Parathyroid adenoma (tissue), 2 donors: ENCODE measurements around the gene TMEM132E.

Experiments
- H2AFZ ChIP-seq: fragments of 300-600 bp; sonication (generic); one replicate; pipeline ENCODE4 v1.7.0; 2017; ENCODE audit warnings: antibody characterized with exemption, mild to moderate bottlenecking
- H3K27ac ChIP-seq: fragments of 300-600 bp; sonication (generic); one replicate; pipeline ENCODE4 v1.7.0; 2017
- H3K27me3 ChIP-seq: fragments of 300-600 bp; sonication (generic); one replicate; pipeline ENCODE4 v1.7.0; 2017; ENCODE audit warnings: low read length; ENCODE audit not compliant: control insufficient read depth, insufficient read depth
- H3K36me3 ChIP-seq: fragments of 300-600 bp; sonication (generic); one replicate; pipeline ENCODE4 v1.7.0; 2017; ENCODE audit warnings: low read length; ENCODE audit not compliant: control insufficient read depth, insufficient read depth
- H3K4me1 ChIP-seq: fragments of 300-600 bp; sonication (generic); one replicate; pipeline ENCODE4 v1.7.0; 2017; ENCODE audit warnings: control low read depth
- H3K4me2 ChIP-seq: fragments of 300-600 bp; sonication (generic); one replicate; pipeline ENCODE4 v1.7.0; 2017; ENCODE audit warnings: low read length
- H3K4me3 ChIP-seq: fragments of 300-600 bp; sonication (generic); one replicate; pipeline ENCODE4 v1.7.0; 2017; ENCODE audit warnings: low read depth, low read length
- H3K79me2 ChIP-seq: fragments of 300-600 bp; sonication (generic); one replicate; pipeline ENCODE4 v1.7.0; 2017; ENCODE audit warnings: control low read depth
- H3K9ac ChIP-seq: fragments of 300-600 bp; sonication (generic); one replicate; pipeline ENCODE4 v1.7.0; 2017; ENCODE audit warnings: mild to moderate bottlenecking
- H3K9me3 ChIP-seq: fragments of 300-600 bp; sonication (generic); one replicate; pipeline ENCODE4 v1.7.0; 2017; ENCODE audit warnings: low read length; ENCODE audit not compliant: control insufficient read depth
- CTCF ChIP-seq: fragments of 300-600 bp; sonication (generic); IDR thresholded peaks from one replicate; pipeline ENCODE4 v1.7.0; 2017; ENCODE audit warnings: antibody characterized with exemption, mild to moderate bottlenecking
- donor health status: primary hyperparathyroidism.

Gene TMEM132E

DNA sequence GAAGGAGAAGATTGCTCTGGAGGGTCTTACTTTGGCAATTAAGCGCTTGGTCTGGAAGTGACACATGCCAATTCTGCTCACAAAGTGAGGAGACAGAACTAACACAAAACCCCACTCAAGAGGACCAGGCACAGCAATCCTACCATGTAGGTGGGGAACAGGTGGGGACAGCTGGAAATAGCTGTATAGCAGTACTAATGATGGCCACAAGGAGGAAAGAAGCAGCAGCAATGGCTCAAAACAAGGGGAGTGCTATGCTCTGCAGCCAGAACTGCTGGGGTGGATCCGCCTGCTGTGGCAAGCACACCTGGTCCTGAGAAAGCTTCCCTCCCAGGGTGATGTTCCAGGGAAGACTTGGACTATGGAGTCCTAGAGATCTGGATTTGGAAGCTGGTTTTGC lies 17.0 kb upstream of the TMEM132E start:
- no peak overlapping the region for H3K27ac ChIP-seq
- no peak overlapping the region for H3K9ac ChIP-seq
- H3K79me2 ChIP-seq = no peaks in the 10 kb centered on the region
- H3K4me3 ChIP-seq = no peak overlapping the region
- no peaks in the 10 kb centered on the region for H3K27me3 ChIP-seq
- no peaks in the 10 kb centered on the region for H3K4me1 ChIP-seq
- no peak overlapping the region for H2AFZ ChIP-seq
- H3K4me2 ChIP-seq = no peak overlapping the region
- no peaks in the 10 kb centered on the region for H3K9me3 ChIP-seq
- peak; percentile 31 for TF ChIP-seq CTCF
- no peaks in the 10 kb centered on the region for H3K36me3 ChIP-seq

GRCh38 chr17:34565713-34566112 lies 13.7 kb upstream of the TMEM132E start:
- TF ChIP-seq CTCF = no peak
- Histone ChIP-seq H3K36me3 (no peaks in the 10 kb centered on the region), H3K27ac (no peak overlapping the region), H3K9me3 (no peaks in the 10 kb centered on the region), H3K4me1 (no peaks in the 10 kb centered on the region), H3K4me3 (no peak overlapping the region), H3K9ac (no peak overlapping the region), H2AFZ (no peak overlapping the region), H3K4me2 (no peak overlapping the region), H3K27me3 (no peaks in the 10 kb centered on the region), H3K79me2 (no peaks in the 10 kb centered on the region)

DNA sequence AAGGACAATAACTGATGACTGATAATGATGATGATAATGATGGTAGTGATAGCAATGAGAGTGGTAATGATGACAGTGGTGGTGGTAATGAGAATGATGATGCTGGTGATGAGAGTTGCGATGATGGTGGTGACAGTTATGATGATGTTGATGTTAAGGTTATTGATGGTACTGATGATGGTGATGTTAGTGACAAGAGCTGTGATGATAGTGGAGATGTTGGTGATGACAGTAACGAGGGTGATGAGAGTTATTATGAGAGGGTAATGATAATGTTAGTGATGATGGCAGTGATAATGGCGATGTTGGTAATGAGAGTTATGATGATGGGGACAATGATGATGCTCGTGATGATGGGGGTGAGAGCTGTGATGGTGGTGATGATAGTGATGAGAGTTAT lies 13.2 kb upstream of the TMEM132E start:
- TF ChIP-seq CTCF = no peak
- Histone ChIP-seq H3K4me2 (no peak overlapping the region), H3K4me1 (no peaks in the 10 kb centered on the region), H3K9me3 (no peaks in the 10 kb centered on the region), H3K4me3 (no peak overlapping the region), H3K79me2 (no peaks in the 10 kb centered on the region), H3K9ac (no peak overlapping the region), H3K27me3 (no peaks in the 10 kb centered on the region), H3K36me3 (no peaks in the 10 kb centered on the region), H2AFZ (no peak overlapping the region), H3K27ac (no peak overlapping the region)

DNA sequence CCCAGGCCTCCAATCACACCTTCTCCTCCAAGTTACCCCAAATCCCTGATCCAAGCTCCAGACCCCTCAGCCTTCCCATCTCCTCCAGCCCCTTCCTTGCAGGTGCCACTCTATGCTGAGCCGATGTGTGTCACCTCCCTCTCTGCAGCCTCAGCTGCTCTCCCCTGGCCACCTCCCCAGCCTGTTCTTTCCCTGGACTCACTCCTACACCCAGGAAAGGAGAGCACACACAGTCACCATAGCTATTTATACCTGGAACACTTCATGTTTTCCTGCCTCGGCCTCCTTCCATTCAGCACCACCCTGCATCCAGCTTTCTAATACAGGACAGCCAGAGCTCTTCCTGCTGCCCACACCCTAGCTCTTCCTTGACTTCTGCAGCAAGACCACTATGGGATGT lies 12.5 kb upstream of the TMEM132E start:
- no peaks in the 10 kb centered on the region for H3K27me3 ChIP-seq
- H2AFZ ChIP-seq = no peak overlapping the region
- no peak overlapping the region for H3K4me2 ChIP-seq
- no peaks in the 10 kb centered on the region for H3K9me3 ChIP-seq
- H3K4me1 ChIP-seq = no peaks in the 10 kb centered on the region
- no peaks in the 10 kb centered on the region for H3K79me2 ChIP-seq
- H3K4me3 ChIP-seq = no peak overlapping the region
- H3K27ac ChIP-seq = no peak overlapping the region
- TF ChIP-seq CTCF = no peak
- H3K36me3 ChIP-seq = no peaks in the 10 kb centered on the region
- no peak overlapping the region for H3K9ac ChIP-seq

DNA sequence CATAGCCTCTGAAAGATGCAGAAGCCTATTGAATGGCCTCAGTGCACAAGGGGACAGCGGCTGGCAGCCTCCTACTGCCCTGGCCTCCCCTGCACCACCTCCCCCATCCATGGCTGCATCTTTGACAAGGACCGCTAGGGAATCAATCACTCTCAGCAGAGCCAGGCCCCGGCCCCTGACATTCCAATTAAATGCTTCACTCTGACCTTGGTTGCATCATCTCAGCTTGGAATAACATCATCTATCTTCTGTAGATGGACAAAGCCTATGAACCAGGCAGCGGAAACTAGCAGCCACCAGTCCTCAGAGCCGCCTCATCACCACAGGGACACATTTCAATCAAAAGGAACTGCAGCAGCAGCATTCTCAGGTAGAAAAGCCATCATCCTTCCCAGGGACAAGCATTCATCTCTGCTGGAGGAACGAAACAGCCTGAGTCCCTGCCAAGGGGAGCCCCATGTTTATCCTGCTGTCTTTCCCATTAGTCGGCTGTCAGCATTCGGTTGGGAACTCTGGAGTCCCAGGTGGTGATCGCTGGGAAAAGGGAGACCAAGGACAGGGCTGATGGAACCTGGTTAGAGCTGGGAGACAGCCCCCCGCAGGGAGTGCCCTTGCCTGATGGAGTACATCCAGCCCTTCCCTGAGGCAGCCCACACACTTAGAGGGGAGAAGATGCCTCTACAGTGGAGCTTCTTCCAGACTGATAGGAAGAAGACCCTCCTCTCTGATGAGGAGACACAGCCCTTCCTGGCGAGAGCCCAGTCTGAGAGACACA lies 11.5 kb upstream of the TMEM132E start:
- Histone ChIP-seq H3K79me2 (no peaks in the 10 kb centered on the region), H3K4me2 (no peak overlapping the region), H3K27ac (no peak overlapping the region), H3K9ac (no peak overlapping the region), H3K9me3 (no peaks in the 10 kb centered on the region), H3K36me3 (no peaks in the 10 kb centered on the region), H2AFZ (no peak overlapping the region), H3K4me1 (no peaks in the 10 kb centered on the region), H3K4me3 (no peak overlapping the region), H3K27me3 (no peaks in the 10 kb centered on the region)
- TF ChIP-seq CTCF = no peak
